KMS-11 (cell line): ENCODE results near the gene TMEM50B.

Experiments used
- H2AFZ ChIP-seq: fragments of 200-600 bp; sonication (generic); 2 replicates; pipeline ENCODE4 v1.6.1; 2016; ENCODE audit warnings: antibody characterized with exemption, mixed run types, low read depth
- H3K27ac ChIP-seq: fragments of 200-600 bp; sonication (generic); 2 replicates; pipeline ENCODE4 v1.6.1; 2016; ENCODE audit warnings: mild to moderate bottlenecking, mixed run types
- H3K27me3 ChIP-seq: fragments of 200-600 bp; sonication (generic); 2 replicates; pipeline ENCODE4 v1.6.1; 2017; ENCODE audit warnings: mild to moderate bottlenecking, low read depth, mixed run types, moderate library complexity; ENCODE audit not compliant: insufficient read depth
- H3K36me3 ChIP-seq: fragments of 200-600 bp; sonication (generic); 2 replicates; pipeline ENCODE4 v1.6.1; 2017; ENCODE audit warnings: mild to moderate bottlenecking, mixed run types; ENCODE audit not compliant: insufficient read depth
- H3K4me1 ChIP-seq: fragments of 200-600 bp; sonication (generic); 2 replicates; pipeline ENCODE4 v1.6.1; 2016; ENCODE audit warnings: mild to moderate bottlenecking, low read depth, mixed run types; ENCODE audit not compliant: poor library complexity, severe bottlenecking
- H3K4me2 ChIP-seq: fragments of 200-600 bp; sonication (generic); 2 replicates; pipeline ENCODE4 v1.7.0; 2016; ENCODE audit warnings: mild to moderate bottlenecking, mixed run types
- H3K4me3 ChIP-seq: fragments of 200-600 bp; sonication (generic); IDR thresholded peaks from 2 replicates; pipeline ENCODE4 v1.6.1; 2017; ENCODE audit warnings: low read depth, low read length, mixed read lengths; ENCODE audit not compliant: insufficient read depth
- H3K79me2 ChIP-seq: fragments of 200-600 bp; sonication (generic); 2 replicates; pipeline ENCODE4 v1.6.1; 2016; ENCODE audit warnings: low read depth, mixed run types; ENCODE audit not compliant: insufficient read depth
- H3K9ac ChIP-seq: fragments of 200-600 bp; sonication (generic); 2 replicates; pipeline ENCODE4 v1.6.1; 2016; ENCODE audit warnings: mild to moderate bottlenecking, mixed run types
- H4K20me1 ChIP-seq: fragments of 200-600 bp; sonication (generic); 2 replicates; pipeline ENCODE4 v1.6.1; 2016; ENCODE audit warnings: mild to moderate bottlenecking, mixed run types; ENCODE audit not compliant: insufficient read depth
- TF ChIP-seq, protein P1 (sequence below): fragments of 200-600 bp; sonication (generic); conservative IDR thresholded peaks from 2 replicates; pipeline ENCODE4 v1.6.1; 2017; ENCODE audit warnings: low read depth, mild to moderate bottlenecking, antibody characterized with exemption, low read length, moderate library complexity, mixed read lengths

Gene TMEM50B

DNA sequence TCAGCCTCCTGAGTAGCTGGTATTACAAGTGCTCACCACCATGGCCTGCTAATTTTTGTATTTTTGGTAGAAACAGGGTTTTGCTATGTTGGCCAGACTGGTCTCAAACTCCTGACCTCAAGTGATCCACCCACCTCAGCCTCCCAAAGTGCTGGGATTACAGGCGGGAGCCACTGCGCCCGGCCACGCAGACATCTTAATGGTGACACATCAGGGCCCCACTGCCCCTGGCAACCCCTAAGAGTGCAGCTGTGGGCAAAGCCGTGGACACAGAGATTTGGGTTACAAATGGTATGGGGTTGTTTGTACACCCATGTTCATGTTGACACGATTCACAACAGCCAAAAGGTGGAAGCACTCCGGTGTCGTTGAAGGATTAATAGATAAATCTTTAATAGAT is 46.8 kb downstream of the TMEM50B start:
- Histone ChIP-seq H3K4me1 (peaks cover 22% of the 10 kb centered on the region), H3K4me2 (no peak overlapping the region), H3K27ac (no peak overlapping the region), H3K79me2 (no peaks in the 10 kb centered on the region), H3K27me3 (no peaks in the 10 kb centered on the region), H3K4me3 (no peak overlapping the region), H4K20me1 (no peaks in the 10 kb centered on the region), H3K9ac (no peak overlapping the region), H2AFZ (no peak overlapping the region), H3K36me3 (no peaks in the 10 kb centered on the region)
- TF ChIP-seq, protein P1, sequence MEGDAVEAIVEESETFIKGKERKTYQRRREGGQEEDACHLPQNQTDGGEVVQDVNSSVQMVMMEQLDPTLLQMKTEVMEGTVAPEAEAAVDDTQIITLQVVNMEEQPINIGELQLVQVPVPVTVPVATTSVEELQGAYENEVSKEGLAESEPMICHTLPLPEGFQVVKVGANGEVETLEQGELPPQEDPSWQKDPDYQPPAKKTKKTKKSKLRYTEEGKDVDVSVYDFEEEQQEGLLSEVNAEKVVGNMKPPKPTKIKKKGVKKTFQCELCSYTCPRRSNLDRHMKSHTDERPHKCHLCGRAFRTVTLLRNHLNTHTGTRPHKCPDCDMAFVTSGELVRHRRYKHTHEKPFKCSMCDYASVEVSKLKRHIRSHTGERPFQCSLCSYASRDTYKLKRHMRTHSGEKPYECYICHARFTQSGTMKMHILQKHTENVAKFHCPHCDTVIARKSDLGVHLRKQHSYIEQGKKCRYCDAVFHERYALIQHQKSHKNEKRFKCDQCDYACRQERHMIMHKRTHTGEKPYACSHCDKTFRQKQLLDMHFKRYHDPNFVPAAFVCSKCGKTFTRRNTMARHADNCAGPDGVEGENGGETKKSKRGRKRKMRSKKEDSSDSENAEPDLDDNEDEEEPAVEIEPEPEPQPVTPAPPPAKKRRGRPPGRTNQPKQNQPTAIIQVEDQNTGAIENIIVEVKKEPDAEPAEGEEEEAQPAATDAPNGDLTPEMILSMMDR = no peak

DNA sequence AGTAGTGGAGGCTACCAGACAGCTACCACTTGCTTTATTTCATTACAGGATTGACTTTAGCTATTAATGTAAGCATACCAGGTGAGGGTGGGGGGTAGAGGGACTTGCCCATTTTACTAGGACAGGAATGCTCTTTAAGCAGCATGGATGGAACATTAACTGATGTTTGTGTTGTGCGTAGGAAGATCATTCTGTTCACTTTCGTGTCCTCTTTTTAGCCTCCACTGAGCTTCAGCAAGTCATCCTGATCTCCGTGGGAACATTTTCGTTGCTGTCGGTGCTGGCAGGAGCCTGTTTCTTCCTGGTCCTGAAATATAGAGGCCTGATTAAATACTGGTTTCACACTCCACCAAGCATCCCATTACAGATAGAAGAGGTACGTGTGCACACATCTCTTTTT is 47.3 kb downstream of the TMEM50B start:
- Histone ChIP-seq H3K9ac (no peak overlapping the region), H3K79me2 (no peaks in the 10 kb centered on the region), H3K27me3 (no peaks in the 10 kb centered on the region), H3K27ac (no peak overlapping the region), H3K36me3 (no peaks in the 10 kb centered on the region; the same call in 1 of the 2 replicates), H3K4me2 (no peak overlapping the region), H3K4me1 (peaks cover 22% of the 10 kb centered on the region), H2AFZ (no peak overlapping the region), H3K4me3 (no peak overlapping the region), H4K20me1 (no peaks in the 10 kb centered on the region)
- TF ChIP-seq, protein P1 = no peak

DNA sequence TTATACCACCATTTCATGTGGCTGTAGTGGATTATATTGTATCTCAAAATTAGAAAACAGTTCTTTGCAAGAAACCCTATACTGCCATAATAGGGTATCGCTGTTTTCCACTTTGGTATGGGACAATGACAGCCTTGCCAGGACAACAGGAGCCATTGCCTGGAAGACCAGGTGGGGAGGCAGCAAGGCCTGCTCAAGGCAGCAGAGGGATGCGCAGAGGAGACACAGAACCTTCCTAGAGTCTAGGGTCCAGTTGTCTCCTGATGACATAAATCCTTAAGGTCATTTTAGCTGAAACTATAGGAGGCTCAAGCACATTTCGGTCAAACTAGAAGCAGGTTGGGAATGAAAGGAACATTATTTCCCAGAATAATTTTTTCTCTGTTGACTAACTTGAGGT is 48.9 kb downstream of the TMEM50B start:
- H3K79me2 ChIP-seq = no peaks in the 10 kb centered on the region
- H3K9ac ChIP-seq = no peak overlapping the region
- TF ChIP-seq, protein P1 = no peak
- no peak overlapping the region for H3K4me2 ChIP-seq
- no peak overlapping the region for H3K27ac ChIP-seq
- no peaks in the 10 kb centered on the region for H4K20me1 ChIP-seq
- H3K4me3 ChIP-seq = no peak overlapping the region
- H2AFZ ChIP-seq = no peak overlapping the region
- peaks cover 22% of the 10 kb centered on the region for H3K4me1 ChIP-seq
- no peaks in the 10 kb centered on the region for H3K27me3 ChIP-seq
- H3K36me3 ChIP-seq = no peaks in the 10 kb centered on the region; the same call in 1 of the 2 replicates

DNA sequence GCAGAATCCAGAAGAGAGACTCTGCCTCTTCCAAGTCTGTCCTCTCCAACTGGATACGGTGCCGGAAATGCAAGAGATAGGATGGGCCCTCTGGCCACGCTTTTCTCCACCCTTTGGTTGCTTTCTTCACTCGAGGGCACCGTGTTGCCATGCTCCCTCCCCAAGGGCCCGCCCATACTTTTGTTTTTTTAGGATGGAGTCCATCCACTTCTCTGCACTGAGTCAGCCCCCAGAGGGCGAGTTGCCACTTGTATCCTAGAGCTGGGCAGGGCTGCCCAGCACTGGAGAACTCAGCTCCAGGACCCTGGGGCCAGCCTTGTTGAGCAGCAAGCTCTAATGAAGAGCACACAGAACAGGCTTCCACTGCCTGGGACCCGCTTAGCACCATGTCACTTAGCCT is 51.1 kb downstream of the TMEM50B start:
- H3K27ac ChIP-seq = no peak overlapping the region
- no peaks in the 10 kb centered on the region for H4K20me1 ChIP-seq
- H2AFZ ChIP-seq = no peak overlapping the region
- H3K79me2 ChIP-seq = no peaks in the 10 kb centered on the region
- H3K9ac ChIP-seq = no peak overlapping the region
- H3K36me3 ChIP-seq = no peaks in the 10 kb centered on the region; the same call in 1 of the 2 replicates
- TF ChIP-seq, protein P1 = no peak
- H3K27me3 ChIP-seq = no peaks in the 10 kb centered on the region
- H3K4me2 ChIP-seq = no peak overlapping the region
- H3K4me1 ChIP-seq = peaks cover 5% of the 10 kb centered on the region
- H3K4me3 ChIP-seq = no peak overlapping the region

DNA sequence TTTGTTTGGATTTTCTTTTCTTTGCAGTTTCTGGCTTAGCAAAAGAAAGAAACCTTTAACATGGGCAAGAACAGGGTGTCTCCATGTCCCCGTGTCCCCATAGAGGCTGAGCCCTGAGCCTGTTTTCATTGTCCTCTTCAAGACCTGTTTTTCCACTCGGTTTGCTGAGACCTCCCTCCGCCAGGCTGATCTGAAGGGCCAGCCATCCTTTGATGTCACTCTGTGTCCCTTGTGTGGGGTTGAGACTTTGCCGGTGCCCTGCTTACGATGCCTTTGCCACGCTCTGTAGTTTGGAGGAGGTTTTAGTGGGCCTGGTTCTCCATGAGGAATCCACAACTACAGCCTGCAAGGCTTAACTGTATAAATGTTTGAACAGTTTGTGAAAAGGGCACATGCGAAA is 52.7 kb downstream of the TMEM50B start:
- H3K4me2 ChIP-seq = no peak overlapping the region
- H2AFZ ChIP-seq = no peak overlapping the region
- no peaks in the 10 kb centered on the region for H4K20me1 ChIP-seq
- TF ChIP-seq, protein P1 = no peak
- no peak overlapping the region for H3K4me3 ChIP-seq
- H3K27me3 ChIP-seq = no peaks in the 10 kb centered on the region
- no peaks in the 10 kb centered on the region for H3K79me2 ChIP-seq
- no peaks in the 10 kb centered on the region; the same call in 1 of the 2 replicates for H3K36me3 ChIP-seq
- H3K27ac ChIP-seq = no peak overlapping the region
- no peaks in the 10 kb centered on the region for H3K4me1 ChIP-seq
- H3K9ac ChIP-seq = no peak overlapping the region
